ENCODE data around the gene DHRS9.
"Not testable (repeated sequence)": the region's sequence is repeated elsewhere in the genome, so short reads cannot be mapped to it uniquely, and the experiment has no call there.

DHRS9 gene

GRCh38 chr2:169069341-169069740 is at the start of gene DHRS9:
TSS of gene DHRS9 (plus strand) at chr2:169069563. CDS start at chr2:169081582, 12,019 bp downstream.
- no peak for DNase-seq

- DNase-seq, result no peak
Measured at GRCh38 chr2:169023161-169023560, 46.2 kb upstream of the DHRS9 start.

GRCh38 chr2:169026056-169026455 is 43.3 kb upstream of the DHRS9 start:
- no peak for DNase-seq

GRCh38 chr2:169027234-169027633 is 42.1 kb upstream of the DHRS9 start:
- no peak for DNase-seq

GRCh38 chr2:169029341-169029740 is 40.0 kb upstream of the DHRS9 start:
- no peak for DNase-seq

GRCh38 chr2:169031202-169031601 is 38.2 kb upstream of the DHRS9 start, which contains the start of gene ABCB11:
TSS of gene ABCB11 (minus strand) at chr2:169031324. CDS start at chr2:169018125, 13,199 bp downstream.
- DNase-seq, result no peak

GRCh38 chr2:169034256-169034655 is 35.1 kb upstream of the DHRS9 start:
- no peak for DNase-seq

- DNase-seq, result no peak
Measured at GRCh38 chr2:169034984-169035544, 34.3 kb upstream of the DHRS9 start.

GRCh38 chr2:169035887-169036286 is 33.5 kb upstream of the DHRS9 start:
- no peak for DNase-seq

GRCh38 chr2:169036736-169037440 is 32.5 kb upstream of the DHRS9 start:
- DNase-seq, result no peak

GRCh38 chr2:169038338-169038757 is 31.0 kb upstream of the DHRS9 start:
- no peak for DNase-seq

GRCh38 chr2:169039702-169040101 is 29.7 kb upstream of the DHRS9 start:
- no peak for DNase-seq

- no peak for DNase-seq
Measured at GRCh38 chr2:169041594-169041993, 27.8 kb upstream of the DHRS9 start.

GRCh38 chr2:169042856-169043255 is 26.5 kb upstream of the DHRS9 start:
- no peak for DNase-seq

GRCh38 chr2:169046440-169047151 is 22.8 kb upstream of the DHRS9 start:
- no peak for DNase-seq

GRCh38 chr2:169047256-169048250 is 21.8 kb upstream of the DHRS9 start:
- DNase-seq, result no peak

- DNase-seq, result no peak
Measured at GRCh38 chr2:169049142-169049541, 20.2 kb upstream of the DHRS9 start.

GRCh38 chr2:169050476-169051240 is 18.7 kb upstream of the DHRS9 start:
- DNase-seq, result no peak

GRCh38 chr2:169054575-169054974 is 14.8 kb upstream of the DHRS9 start:
- not testable (repeated sequence) for DNase-seq

- DNase-seq, result not testable (repeated sequence)
Measured at GRCh38 chr2:169064199-169064598, 5.2 kb upstream of the DHRS9 start.

GRCh38 chr2:169065422-169065821 is 3.9 kb upstream of the DHRS9 start:
- no peak for DNase-seq
